HFFc6 (cell line): ENCODE measurements around the gene SRGAP3. TPM values are rescaled to one million over a fixed set of nuclear protein-coding genes. Genes with fewer than 3 reads are reported as not detected.

Experiments
- DNase-seq: peaks from one replicate; pipeline ENCODE4 v3.0.0-alpha.2; 2018
- H3K27ac Mint-ChIP-seq: 2 replicates; pipeline ENCODE4 v1.8.0; 2020; ENCODE audit warnings: mild to moderate bottlenecking, mixed read lengths
- H3K27me3 Mint-ChIP-seq: 2 replicates; pipeline ENCODE4 v1.8.0; 2021; ENCODE audit warnings: mild to moderate bottlenecking, moderate library complexity, mixed read lengths; ENCODE audit not compliant: insufficient read depth
- H3K36me3 Mint-ChIP-seq: 2 replicates; pipeline ENCODE4 v1.8.0; 2021; ENCODE audit warnings: low read depth, mixed read lengths
- H3K4me1 Mint-ChIP-seq: 2 replicates; pipeline ENCODE4 v1.8.0; 2020; ENCODE audit warnings: low read depth, mixed read lengths
- H3K4me3 Mint-ChIP-seq: 2 replicates; pipeline ENCODE4 v1.8.0; 2020; ENCODE audit warnings: mild to moderate bottlenecking, moderate library complexity, mixed read lengths
- H3K9me3 Mint-ChIP-seq: 2 replicates; pipeline ENCODE4 v1.8.0; 2020; ENCODE audit warnings: mild to moderate bottlenecking, mixed read lengths
- total RNA-seq, 6 experiments: library from RNA; stranded (reverse); fragmentation: NEBNext Ultra II Directional; extraction: Animal tissue kit (Norgen Biotek cat#: 25700); gene quantifications; 2 replicates in 1 of 6; 3 replicates in 5 of 6; pipeline ENCODE4 v1.2.3, GENCODE V29; 2021
- TF ChIP-seq, protein P1 (sequence below): fragments of 200-600 bp; sonication (generic); IDR thresholded peaks from 2 replicates; pipeline ENCODE4 v1.5.0; 2021; ENCODE audit warnings: antibody characterized with exemption, mild to moderate bottlenecking

SRGAP3 gene
- total RNA-seq, 6 experiments from 2014 or later, result 0.23 to 0.92 (median 0.77) TPM

DNA sequence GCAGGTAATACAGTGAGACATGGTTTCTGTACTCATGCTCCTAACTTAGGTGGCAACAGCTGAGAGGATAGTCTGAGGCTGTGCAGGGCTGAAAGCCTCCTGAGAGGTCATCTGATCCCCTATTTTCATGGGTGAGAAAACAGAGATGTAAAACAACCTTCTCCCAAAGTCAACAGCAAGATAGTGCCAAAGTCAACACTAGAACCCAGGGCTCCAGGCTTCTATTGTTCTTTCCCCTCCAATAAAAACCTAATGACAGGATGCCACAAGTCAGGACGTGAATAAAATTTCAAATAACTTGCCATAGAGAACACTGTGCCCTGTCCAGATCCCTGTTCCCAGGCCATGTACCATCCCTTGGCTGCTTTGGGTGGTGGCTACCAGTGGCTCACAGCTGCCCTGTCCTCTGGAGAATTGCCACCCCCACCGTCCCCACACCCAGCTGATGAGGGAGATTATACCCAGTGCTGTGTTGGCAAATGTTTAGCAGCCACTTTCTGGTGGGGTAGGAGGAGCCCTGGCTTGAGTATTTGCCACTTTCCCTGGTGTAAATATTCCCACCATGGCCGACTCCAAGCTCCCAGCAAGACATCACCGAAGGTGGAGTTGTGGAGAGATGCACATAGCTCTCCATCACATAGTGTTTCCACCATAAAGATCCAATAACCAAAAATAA is 54.8 kb downstream of the SRGAP3 start:
- Mint-ChIP-seq H3K36me3 (no peaks in the 10 kb centered on the region), H3K27ac (no peak overlapping the region), H3K27me3 (peaks cover 39% of the 10 kb centered on the region), H3K4me3 (no peak overlapping the region), H3K9me3 (no peaks in the 10 kb centered on the region), H3K4me1 (no peaks in the 10 kb centered on the region)
- TF ChIP-seq, protein P1, sequence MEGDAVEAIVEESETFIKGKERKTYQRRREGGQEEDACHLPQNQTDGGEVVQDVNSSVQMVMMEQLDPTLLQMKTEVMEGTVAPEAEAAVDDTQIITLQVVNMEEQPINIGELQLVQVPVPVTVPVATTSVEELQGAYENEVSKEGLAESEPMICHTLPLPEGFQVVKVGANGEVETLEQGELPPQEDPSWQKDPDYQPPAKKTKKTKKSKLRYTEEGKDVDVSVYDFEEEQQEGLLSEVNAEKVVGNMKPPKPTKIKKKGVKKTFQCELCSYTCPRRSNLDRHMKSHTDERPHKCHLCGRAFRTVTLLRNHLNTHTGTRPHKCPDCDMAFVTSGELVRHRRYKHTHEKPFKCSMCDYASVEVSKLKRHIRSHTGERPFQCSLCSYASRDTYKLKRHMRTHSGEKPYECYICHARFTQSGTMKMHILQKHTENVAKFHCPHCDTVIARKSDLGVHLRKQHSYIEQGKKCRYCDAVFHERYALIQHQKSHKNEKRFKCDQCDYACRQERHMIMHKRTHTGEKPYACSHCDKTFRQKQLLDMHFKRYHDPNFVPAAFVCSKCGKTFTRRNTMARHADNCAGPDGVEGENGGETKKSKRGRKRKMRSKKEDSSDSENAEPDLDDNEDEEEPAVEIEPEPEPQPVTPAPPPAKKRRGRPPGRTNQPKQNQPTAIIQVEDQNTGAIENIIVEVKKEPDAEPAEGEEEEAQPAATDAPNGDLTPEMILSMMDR, result no peak
- no peak for DNase-seq

DNA sequence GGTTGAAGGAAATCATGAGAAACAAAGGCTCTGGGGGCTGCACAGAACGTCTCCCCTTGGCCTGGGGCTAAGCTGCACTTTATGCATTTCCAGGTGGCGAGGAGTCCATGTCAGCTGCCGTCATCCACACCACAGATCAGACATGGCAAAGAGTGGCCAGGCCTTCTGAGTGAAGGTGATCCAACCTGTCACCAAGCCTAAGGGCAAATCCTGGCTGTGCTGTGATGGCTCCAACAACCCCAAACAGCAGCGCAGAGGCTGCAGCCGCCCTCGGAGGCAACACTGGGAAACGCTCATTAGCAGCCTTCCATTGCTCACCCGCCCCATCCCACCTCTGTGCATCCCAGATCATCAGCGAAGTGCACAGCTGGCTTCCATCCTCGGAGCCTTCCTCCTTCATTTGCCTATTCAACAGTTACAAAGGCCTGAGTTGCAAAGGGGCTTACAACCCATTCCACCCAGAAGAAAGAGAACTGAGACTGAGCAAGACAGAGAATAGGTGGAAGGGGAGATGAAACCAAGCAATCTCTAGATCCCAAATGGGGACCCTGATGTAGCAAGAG is 55.7 kb downstream of the SRGAP3 start:
- Mint-ChIP-seq H3K9me3 (no peaks in the 10 kb centered on the region), H3K27me3 (peaks cover 35% of the 10 kb centered on the region), H3K4me1 (no peaks in the 10 kb centered on the region), H3K4me3 (no peak overlapping the region), H3K27ac (no peak overlapping the region), H3K36me3 (no peaks in the 10 kb centered on the region)
- no peak for DNase-seq
- TF ChIP-seq, protein P1, result no peak

DNA sequence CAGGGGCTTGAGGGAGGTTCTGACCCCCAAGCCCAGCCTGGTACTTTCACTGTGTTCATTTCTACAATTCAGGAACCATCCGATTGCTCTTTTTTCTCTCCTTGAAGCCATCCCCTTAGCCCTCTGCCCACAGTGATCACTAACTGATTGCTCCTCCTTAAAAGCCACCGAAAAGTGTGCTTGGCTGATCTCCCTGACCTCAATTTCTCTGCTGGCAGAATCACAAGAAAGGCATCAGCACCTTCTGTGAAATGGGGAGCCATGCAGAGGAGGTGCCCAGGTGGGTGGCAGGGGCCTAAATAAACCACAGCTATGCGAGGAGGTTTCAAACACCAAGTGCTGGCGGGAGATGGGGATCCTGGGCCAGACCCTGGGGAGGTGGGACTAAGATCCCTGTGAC is 56.2 kb downstream of the SRGAP3 start:
- no peaks in the 10 kb centered on the region for H3K36me3 Mint-ChIP-seq
- no peaks in the 10 kb centered on the region for H3K4me1 Mint-ChIP-seq
- H3K9me3 Mint-ChIP-seq, result no peaks in the 10 kb centered on the region
- H3K27ac Mint-ChIP-seq, result no peak overlapping the region
- TF ChIP-seq, protein P1, result no peak
- DNase-seq, result no peak
- H3K27me3 Mint-ChIP-seq, result peaks cover 37% of the 10 kb centered on the region
- no peak overlapping the region for H3K4me3 Mint-ChIP-seq

DNA sequence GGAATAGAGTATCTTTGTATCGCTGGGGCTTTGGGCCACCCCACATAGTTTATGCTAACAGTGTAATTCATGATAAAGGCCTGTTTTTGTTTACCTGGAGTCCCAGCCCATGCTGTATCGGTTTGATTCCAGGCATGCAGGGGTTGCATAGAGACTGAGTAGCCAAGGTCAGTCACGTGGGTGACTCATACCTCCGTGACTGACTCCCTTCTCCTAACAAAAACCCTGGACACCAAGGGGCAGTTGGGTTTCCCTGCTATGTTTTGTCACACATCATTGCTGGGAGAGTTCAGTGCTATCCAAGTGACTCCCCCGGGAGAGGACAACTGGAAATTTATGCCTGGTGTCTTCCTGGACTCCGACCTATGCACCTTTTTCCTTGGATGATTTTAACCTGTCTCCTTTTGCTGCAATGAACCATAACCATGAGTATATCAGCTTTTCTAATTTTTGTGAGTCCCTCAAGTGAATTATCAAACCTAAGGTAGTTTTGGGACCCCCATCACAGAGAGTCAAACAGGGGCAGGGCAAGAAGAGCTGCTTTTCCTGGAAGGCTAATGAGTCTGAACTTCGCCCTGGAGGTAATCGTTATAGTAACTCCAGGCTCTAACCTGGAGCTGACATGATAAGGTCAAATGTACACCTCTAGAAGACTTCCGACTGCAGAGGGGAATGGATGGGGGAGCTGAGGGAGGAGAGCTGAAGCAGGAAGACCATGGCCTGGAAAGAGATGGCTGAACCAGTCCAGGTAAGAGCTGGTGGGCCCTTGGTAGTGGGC is 57.0 kb downstream of the SRGAP3 start:
- Mint-ChIP-seq H3K4me3 (no peak overlapping the region), H3K27me3 (peaks cover 39% of the 10 kb centered on the region), H3K27ac (no peak overlapping the region), H3K4me1 (no peaks in the 10 kb centered on the region), H3K9me3 (no peaks in the 10 kb centered on the region), H3K36me3 (no peaks in the 10 kb centered on the region)
- TF ChIP-seq, protein P1, result no peak
- no peak for DNase-seq

DNA sequence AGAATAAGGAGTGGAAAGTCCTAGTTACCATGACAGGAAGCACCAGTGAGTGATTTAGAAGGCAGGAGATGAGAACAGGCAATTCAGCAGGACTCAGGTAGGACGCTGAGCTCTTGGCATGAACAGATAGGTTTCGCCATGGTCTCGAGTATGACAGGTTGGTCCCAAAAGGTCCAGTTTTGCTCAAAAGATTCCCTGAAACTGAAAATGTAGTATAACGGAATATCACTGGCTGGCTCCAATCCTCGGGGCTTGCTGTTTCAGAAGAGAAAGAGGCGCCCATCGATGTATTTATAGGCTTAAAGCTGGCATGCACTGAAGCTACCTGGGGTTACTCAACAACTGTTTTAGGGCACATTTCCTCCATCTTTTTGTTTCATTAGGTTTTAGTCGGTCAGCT is 59.2 kb downstream of the SRGAP3 start:
- H3K36me3 Mint-ChIP-seq, result no peaks in the 10 kb centered on the region
- DNase-seq, result no peak
- H3K9me3 Mint-ChIP-seq, result no peaks in the 10 kb centered on the region
- no peak overlapping the region for H3K27ac Mint-ChIP-seq
- peaks cover 43% of the 10 kb centered on the region for H3K27me3 Mint-ChIP-seq
- TF ChIP-seq, protein P1, result no peak
- no peaks in the 10 kb centered on the region for H3K4me1 Mint-ChIP-seq
- H3K4me3 Mint-ChIP-seq, result no peak overlapping the region
